ENCODE data around the gene RGCC.
"Not testable (repeated sequence)": the region's sequence is repeated elsewhere in the genome, so short reads cannot be mapped to it uniquely, and the experiment has no call there.

Gene RGCC

GRCh38 chr13:41456768-41457588 is at the start of gene RGCC:
Gene RGCC (plus strand): TSS chr13:41457550. CDS start chr13:41457708, 158 bp downstream.
- DNase-seq (ENCODE audit: low read depth in 1 of 2, low spot score in 1 of 2): peak; percentile 75 to 89

GRCh38 chr13:41408121-41408520 is 49.2 kb upstream of the RGCC start:
- no peak for DNase-seq (ENCODE audit: low read depth in 1 of 2, low spot score in 1 of 2)

GRCh38 chr13:41408746-41409145 is 48.6 kb upstream of the RGCC start:
- no peak for DNase-seq (ENCODE audit: low read depth in 1 of 2, low spot score in 1 of 2)

GRCh38 chr13:41409611-41410010 is 47.7 kb upstream of the RGCC start:
- no peak for DNase-seq (ENCODE audit: low read depth in 1 of 2, low spot score in 1 of 2)

GRCh38 chr13:41411060-41411459 is 46.3 kb upstream of the RGCC start:
- DNase-seq (ENCODE audit: low read depth in 1 of 2, low spot score in 1 of 2): no peak

- no peak for DNase-seq (ENCODE audit: low read depth in 1 of 2, low spot score in 1 of 2)
Observed at GRCh38 chr13:41411522-41411921, 45.8 kb upstream of the RGCC start.

- no peak for DNase-seq (ENCODE audit: low read depth in 1 of 2, low spot score in 1 of 2)
Observed at GRCh38 chr13:41413872-41414271, 43.5 kb upstream of the RGCC start.

GRCh38 chr13:41416276-41416675 is 41.1 kb upstream of the RGCC start:
- DNase-seq (ENCODE audit: low read depth in 1 of 2, low spot score in 1 of 2): no peak

- DNase-seq (ENCODE audit: low read depth in 1 of 2, low spot score in 1 of 2): no peak
Observed at GRCh38 chr13:41418027-41418426, 39.3 kb upstream of the RGCC start.

- DNase-seq (ENCODE audit: low read depth in 1 of 2, low spot score in 1 of 2): no peak
Observed at GRCh38 chr13:41418731-41419130, 38.6 kb upstream of the RGCC start.

GRCh38 chr13:41419206-41419605 is 38.1 kb upstream of the RGCC start:
- DNase-seq (ENCODE audit: low read depth in 1 of 2, low spot score in 1 of 2): no peak

GRCh38 chr13:41420146-41420545 is 37.2 kb upstream of the RGCC start:
- DNase-seq (ENCODE audit: low read depth in 1 of 2, low spot score in 1 of 2): no peak

GRCh38 chr13:41421330-41421729 is 36.0 kb upstream of the RGCC start:
- not testable (repeated sequence) for DNase-seq (ENCODE audit: low read depth in 1 of 2, low spot score in 1 of 2)

- not testable (repeated sequence) for DNase-seq (ENCODE audit: low read depth in 1 of 2, low spot score in 1 of 2)
Observed at GRCh38 chr13:41421983-41422382, 35.4 kb upstream of the RGCC start.

GRCh38 chr13:41423259-41423658 is 34.1 kb upstream of the RGCC start:
- not testable (repeated sequence) for DNase-seq (ENCODE audit: low read depth in 1 of 2, low spot score in 1 of 2)

GRCh38 chr13:41424675-41425074 is 32.7 kb upstream of the RGCC start:
- DNase-seq (ENCODE audit: low read depth in 1 of 2, low spot score in 1 of 2): not testable (repeated sequence)

GRCh38 chr13:41426047-41426446 is 31.3 kb upstream of the RGCC start:
- no peak for DNase-seq (ENCODE audit: low read depth in 1 of 2, low spot score in 1 of 2)

GRCh38 chr13:41427666-41428065 is 29.7 kb upstream of the RGCC start:
- DNase-seq (ENCODE audit: low read depth in 1 of 2, low spot score in 1 of 2): no peak

- no peak for DNase-seq (ENCODE audit: low read depth in 1 of 2, low spot score in 1 of 2)
Observed at GRCh38 chr13:41428155-41428554, 29.2 kb upstream of the RGCC start.

GRCh38 chr13:41434030-41434429 is 23.3 kb upstream of the RGCC start:
- not testable (repeated sequence) for DNase-seq (ENCODE audit: low read depth in 1 of 2, low spot score in 1 of 2)

- no peak for DNase-seq (ENCODE audit: low read depth in 1 of 2, low spot score in 1 of 2)
Observed at GRCh38 chr13:41434831-41435520, 22.4 kb upstream of the RGCC start.

GRCh38 chr13:41443969-41444368 is 13.4 kb upstream of the RGCC start:
- no peak for DNase-seq (ENCODE audit: low read depth in 1 of 2, low spot score in 1 of 2)

All from activated T-helper 1 cell treated with anti-CD3 and anti-CD28 coated beads, Interleukin-2, amount 50 U/mL, for 16 hours (primary cell).